GM23248 (cell line): Measurements from ENCODE around the gene CD7.

Experiments used
- EZH2 ChIP-seq: fragments of 200-600 bp; sonication (generic); IDR thresholded peaks from 2 replicates; pipeline ENCODE4 v1.6.1; 2018; ENCODE audit warnings: antibody characterized with exemption, mild to moderate bottlenecking; ENCODE audit not compliant: insufficient read depth, poor library complexity, severe bottlenecking
- EZH2phosphoT487 ChIP-seq: fragments of 200-600 bp; sonication (generic); IDR thresholded peaks from 2 replicates; pipeline ENCODE4 v1.6.1; 2018; ENCODE audit warnings: antibody characterized with exemption, moderate library complexity, mild to moderate bottlenecking, low read depth; ENCODE audit not compliant: insufficient read depth

GRCh38 chr17:82333279-82334171, 16.1 kb upstream of the CD7 start, which contains the start of gene SECTM1:
- TF ChIP-seq EZH2 (no peak), EZH2phosphoT487 (no peak)
